Fibroblast of the aortic adventitia (primary cell): ENCODE results near the gene RAB14. TPM values are rescaled to one million over a fixed set of nuclear protein-coding genes. Genes with fewer than 3 reads are reported as not detected.

Source experiments
- DNase-seq: peaks from one replicate; pipeline ENCODE4 v3.0.0-alpha.2; 2010; ENCODE audit warnings: low read depth
- H3K4me3 ChIP-seq: 2 replicates; pipeline ENCODE4 v1.5.1; 2011; ENCODE audit warnings: low read depth, mild to moderate bottlenecking, control low read depth, low read length, moderate library complexity
- CTCF ChIP-seq: IDR thresholded peaks from 2 replicates; pipeline ENCODE4 v1.5.1; 2011; ENCODE audit warnings: mild to moderate bottlenecking, low read length, control low read depth, inconsistent platforms; ENCODE audit not compliant: insufficient read depth
- total RNA-seq: library from RNA; depleted of rRNA; stranded (reverse); fragments of >200 nt; gene quantifications from 2 replicates; pipeline ENCODE4 v1.2.3, GENCODE V29; 2012; ENCODE audit warnings: low replicate concordance

RAB14 gene
- total RNA-seq, 1 donor = 47.8 TPM

DNA sequence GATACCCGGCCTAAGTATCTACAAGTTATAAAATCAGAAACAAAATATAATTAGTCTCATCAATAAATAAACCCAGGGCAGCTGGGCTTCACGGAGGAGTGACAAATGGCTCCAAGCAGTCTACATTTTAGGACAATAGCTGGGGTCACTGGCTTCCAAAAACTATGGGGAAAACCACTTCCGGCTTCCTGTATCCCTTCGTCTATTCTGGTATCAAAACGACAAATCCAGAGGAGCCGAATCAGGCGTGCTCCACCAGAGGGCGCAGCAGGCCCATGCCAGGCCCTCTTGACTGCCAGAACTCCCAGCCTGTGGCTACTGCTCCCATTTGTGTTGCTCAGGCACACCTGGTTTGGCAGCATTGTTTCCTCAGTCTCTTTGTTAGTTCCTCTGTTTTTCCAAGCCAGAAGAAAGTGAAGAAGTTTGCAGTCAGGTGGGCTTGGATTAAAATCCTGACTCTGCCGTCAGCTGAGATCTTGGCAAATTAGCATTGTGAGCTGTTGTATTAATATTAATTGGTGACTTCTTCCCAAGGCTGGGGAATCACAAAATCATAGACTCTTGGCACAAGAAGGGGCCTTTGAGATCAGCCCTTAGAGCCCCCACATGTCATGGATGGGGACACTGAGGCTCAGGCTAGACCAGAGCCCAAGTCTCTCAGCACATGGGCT lies 11.6 kb upstream of the RAB14 start:
- DNase-seq = peak; percentile 92
- H3K4me3 ChIP-seq = no peak overlapping the region
- peak; percentile 97 for TF ChIP-seq CTCF

GRCh38 chr9:121210536-121210935 lies 8.9 kb upstream of the RAB14 start:
- no peak for DNase-seq
- no peak overlapping the region for H3K4me3 ChIP-seq
- TF ChIP-seq CTCF = no peak

GRCh38 chr9:121207371-121207940 lies 5.8 kb upstream of the RAB14 start:
- TF ChIP-seq CTCF = no peak
- no peak overlapping the region for H3K4me3 ChIP-seq
- no peak for DNase-seq

DNA sequence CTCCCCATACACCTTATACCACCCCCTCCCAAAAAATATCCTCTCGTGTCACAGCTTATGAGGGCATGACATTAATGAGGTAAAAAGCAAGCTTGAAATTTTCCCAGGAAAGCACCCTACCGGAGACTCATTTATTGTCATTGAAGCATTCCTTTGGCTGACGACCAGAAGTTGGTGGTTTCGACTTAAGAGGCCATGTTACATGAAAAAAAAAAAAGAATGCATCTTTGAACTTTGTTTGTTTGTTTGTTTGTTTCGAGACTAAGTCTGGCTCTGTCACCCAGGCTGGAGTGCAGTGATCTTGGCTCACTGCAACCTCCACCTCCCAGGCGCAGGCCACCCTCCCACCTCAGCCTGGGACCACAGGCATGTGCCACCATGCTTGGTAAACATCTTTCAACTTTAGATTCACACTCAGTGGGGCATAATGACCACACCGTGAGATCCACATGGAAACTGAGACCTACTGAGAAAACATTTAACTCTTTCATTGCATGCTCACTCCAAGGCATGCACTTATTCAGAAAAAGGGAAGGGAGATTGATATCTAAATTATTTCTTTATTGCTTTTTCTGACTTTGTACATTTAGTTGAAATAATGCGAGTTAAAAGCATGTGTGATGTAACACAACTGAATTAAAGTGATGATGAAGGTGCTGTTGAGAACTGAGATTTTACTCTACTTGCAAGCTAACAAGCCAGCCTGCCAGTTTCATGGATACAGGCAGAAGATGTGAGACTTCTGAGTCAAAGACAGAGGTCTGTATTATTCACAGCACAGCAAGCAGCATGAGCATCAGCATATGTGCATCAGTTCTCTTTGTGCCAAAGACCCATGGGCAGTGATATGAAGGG lies 5.1 kb upstream of the RAB14 start:
- no peak overlapping the region for H3K4me3 ChIP-seq
- no peak for TF ChIP-seq CTCF
- DNase-seq = no peak

- TF ChIP-seq CTCF = no peak
- no peak for DNase-seq
- H3K4me3 ChIP-seq = no peak overlapping the region
These were observed 2.9 kb upstream of the RAB14 start for GRCh38 chr9:121204611-121205010.

GRCh38 chr9:121204121-121204520 lies 2.5 kb upstream of the RAB14 start:
- no peak for TF ChIP-seq CTCF
- no peak overlapping the region for H3K4me3 ChIP-seq
- no peak for DNase-seq
